ENCODE data around the gene PNPLA7.

- TF ChIP-seq POLR2A (IDR thresholded peaks at IDR 0.05) = no peak
- TF ChIP-seq, protein P1, sequence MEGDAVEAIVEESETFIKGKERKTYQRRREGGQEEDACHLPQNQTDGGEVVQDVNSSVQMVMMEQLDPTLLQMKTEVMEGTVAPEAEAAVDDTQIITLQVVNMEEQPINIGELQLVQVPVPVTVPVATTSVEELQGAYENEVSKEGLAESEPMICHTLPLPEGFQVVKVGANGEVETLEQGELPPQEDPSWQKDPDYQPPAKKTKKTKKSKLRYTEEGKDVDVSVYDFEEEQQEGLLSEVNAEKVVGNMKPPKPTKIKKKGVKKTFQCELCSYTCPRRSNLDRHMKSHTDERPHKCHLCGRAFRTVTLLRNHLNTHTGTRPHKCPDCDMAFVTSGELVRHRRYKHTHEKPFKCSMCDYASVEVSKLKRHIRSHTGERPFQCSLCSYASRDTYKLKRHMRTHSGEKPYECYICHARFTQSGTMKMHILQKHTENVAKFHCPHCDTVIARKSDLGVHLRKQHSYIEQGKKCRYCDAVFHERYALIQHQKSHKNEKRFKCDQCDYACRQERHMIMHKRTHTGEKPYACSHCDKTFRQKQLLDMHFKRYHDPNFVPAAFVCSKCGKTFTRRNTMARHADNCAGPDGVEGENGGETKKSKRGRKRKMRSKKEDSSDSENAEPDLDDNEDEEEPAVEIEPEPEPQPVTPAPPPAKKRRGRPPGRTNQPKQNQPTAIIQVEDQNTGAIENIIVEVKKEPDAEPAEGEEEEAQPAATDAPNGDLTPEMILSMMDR (IDR thresholded peaks at IDR 0.05) = no peak
These were observed 56.1 kb downstream of the PNPLA7 start for GRCh38 chr9:137494104-137494544.
